ENCODE data around the gene CTIF.

The CTIF gene

GRCh38 chr18:48891721-48892120, 352.9 kb downstream of the CTIF start:
- TF ChIP-seq NFIC (IDR thresholded peaks at IDR 0.05) (no peak), ZBTB7A (IDR thresholded peaks at IDR 0.05; ENCODE audit: low read depth) (no peak), REST (IDR thresholded peaks at IDR 0.05; ENCODE audit: low read depth) (no peak), YY1 (IDR thresholded peaks at IDR 0.05; ENCODE audit: low read depth) (no peak), FOXM1 (IDR thresholded peaks at IDR 0.05; ENCODE audit: borderline replicate concordance, low read depth) (no peak), EGR1 (IDR thresholded peaks at IDR 0.05) (no peak), TCF12 (IDR thresholded peaks at IDR 0.05; ENCODE audit: low read depth) (no peak), CREB1 (IDR thresholded peaks at IDR 0.05; ENCODE audit: low read depth) (no peak), CEBPB (IDR thresholded peaks at IDR 0.05) (no peak), TAF1 (IDR thresholded peaks at IDR 0.05; ENCODE audit: low read depth) (no peak), MAX (IDR thresholded peaks at IDR 0.05) (no peak), TEAD4 (IDR thresholded peaks at IDR 0.05) (no peak)

GRCh38 chr18:48892146-48892855, 353.5 kb downstream of the CTIF start:
- TF ChIP-seq REST (IDR thresholded peaks at IDR 0.05; ENCODE audit: low read depth): no peak
- no peak for TF ChIP-seq EGR1 (IDR thresholded peaks at IDR 0.05)
- no peak for TF ChIP-seq EP300 (IDR thresholded peaks at IDR 0.05; ENCODE audit: borderline replicate concordance)
- TF ChIP-seq TEAD4 (IDR thresholded peaks at IDR 0.05): no peak
- TF ChIP-seq FOXM1 (IDR thresholded peaks at IDR 0.05; ENCODE audit: borderline replicate concordance, low read depth): no peak
- no peak for TF ChIP-seq MAX (IDR thresholded peaks at IDR 0.05)

GRCh38 chr18:48893061-48893607, 354.3 kb downstream of the CTIF start:
- TF ChIP-seq CEBPB (IDR thresholded peaks at IDR 0.05) (no peak), CREB1 (IDR thresholded peaks at IDR 0.05; ENCODE audit: low read depth) (no peak), TAF1 (IDR thresholded peaks at IDR 0.05; ENCODE audit: low read depth) (no peak), NFIC (IDR thresholded peaks at IDR 0.05) (no peak), REST (IDR thresholded peaks at IDR 0.05; ENCODE audit: low read depth) (no peak), EGR1 (IDR thresholded peaks at IDR 0.05) (no peak)

GRCh38 chr18:48893608-48894600, 355.1 kb downstream of the CTIF start:
- TF ChIP-seq CEBPB (IDR thresholded peaks at IDR 0.05): no peak
- TF ChIP-seq TEAD4 (IDR thresholded peaks at IDR 0.05): no peak
- TF ChIP-seq MAX (IDR thresholded peaks at IDR 0.05): peak; percentile 37; the same call in 1 of the 2 replicates

- TF ChIP-seq USF1 (IDR thresholded peaks at IDR 0.05) (no peak), NFIC (IDR thresholded peaks at IDR 0.05) (no peak), REST (IDR thresholded peaks at IDR 0.05; ENCODE audit: low read depth) (no peak), EP300 (IDR thresholded peaks at IDR 0.05; ENCODE audit: borderline replicate concordance) (no peak), ZBTB7A (IDR thresholded peaks at IDR 0.05; ENCODE audit: low read depth) (no peak), RAD21 (IDR thresholded peaks at IDR 0.05; ENCODE audit: low read depth) (no peak), TAF1 (IDR thresholded peaks at IDR 0.05; ENCODE audit: low read depth) (no peak), MAX (IDR thresholded peaks at IDR 0.05) (no peak), TEAD4 (IDR thresholded peaks at IDR 0.05) (no peak), EGR1 (IDR thresholded peaks at IDR 0.05) (no peak), CREB1 (IDR thresholded peaks at IDR 0.05; ENCODE audit: low read depth) (no peak), FOXM1 (IDR thresholded peaks at IDR 0.05; ENCODE audit: borderline replicate concordance, low read depth) (no peak), CEBPB (IDR thresholded peaks at IDR 0.05) (no peak), TCF12 (IDR thresholded peaks at IDR 0.05; ENCODE audit: low read depth) (no peak), YY1 (IDR thresholded peaks at IDR 0.05; ENCODE audit: low read depth) (no peak)
Observed at GRCh38 chr18:48894799-48895346, 356.0 kb downstream of the CTIF start.
